HEK293T (cell line): ENCODE measurements around the gene DROSHA.

Source experiments
- ARNT ChIP-seq: fragments of 450-650 bp; IDR thresholded peaks from 2 replicates; pipeline ENCODE4 v1.6.1; 2017; ENCODE audit warnings: mild to moderate bottlenecking
- BHLHE40 ChIP-seq: fragments of 450-650 bp; IDR thresholded peaks from 2 replicates; pipeline ENCODE4 v1.6.1; 2016; ENCODE audit warnings: mild to moderate bottlenecking, moderate library complexity, borderline replicate concordance
- CTBP1 ChIP-seq: fragments of 450-650 bp; IDR thresholded peaks from 2 replicates; pipeline ENCODE4 v1.6.1; 2016; ENCODE audit warnings: borderline replicate concordance
- ELF4 ChIP-seq: fragments of 450-650 bp; IDR thresholded peaks from 2 replicates; pipeline ENCODE4 v1.6.1; 2017; ENCODE audit warnings: antibody characterized with exemption
- FOXA1 ChIP-seq: fragments of 450-650 bp; IDR thresholded peaks from 2 replicates; pipeline ENCODE4 v1.6.1; 2016; ENCODE audit warnings: mild to moderate bottlenecking
- FOXM1 ChIP-seq: fragments of 450-650 bp; IDR thresholded peaks from 2 replicates; pipeline ENCODE4 v1.6.1; 2017; ENCODE audit warnings: mild to moderate bottlenecking, borderline replicate concordance
- HDGF ChIP-seq: fragments of 450-650 bp; IDR thresholded peaks from 2 replicates; pipeline ENCODE4 v1.6.1; 2017; ENCODE audit warnings: antibody characterized with exemption, borderline replicate concordance
- L3MBTL2 ChIP-seq: fragments of 450-650 bp; conservative IDR thresholded peaks from 2 replicates; pipeline ENCODE4 v1.6.1; 2016; ENCODE audit warnings: mild to moderate bottlenecking
- LEF1 ChIP-seq: fragments of 450-650 bp; IDR thresholded peaks from 2 replicates; pipeline ENCODE4 v1.6.1; 2017; ENCODE audit warnings: mild to moderate bottlenecking, borderline replicate concordance
- NFRKB ChIP-seq: fragments of 450-650 bp; IDR thresholded peaks from 2 replicates; pipeline ENCODE4 v1.6.1; 2016; ENCODE audit warnings: mild to moderate bottlenecking, moderate library complexity
- SP1 ChIP-seq: fragments of 450-650 bp; IDR thresholded peaks from 2 replicates; pipeline ENCODE4 v1.6.1; 2017
- SUZ12 ChIP-seq: fragments of 450-650 bp; IDR thresholded peaks from 2 replicates; pipeline ENCODE4 v1.6.1; 2016; ENCODE audit warnings: mild to moderate bottlenecking
- TARDBP ChIP-seq: fragments of 450-650 bp; IDR thresholded peaks from 2 replicates; pipeline ENCODE4 v1.6.1; 2016
- TF ChIP-seq, protein P1 (sequence below): fragments of 450-650 bp; IDR thresholded peaks from 2 replicates; pipeline ENCODE4 v1.6.1; 2016

DNA sequence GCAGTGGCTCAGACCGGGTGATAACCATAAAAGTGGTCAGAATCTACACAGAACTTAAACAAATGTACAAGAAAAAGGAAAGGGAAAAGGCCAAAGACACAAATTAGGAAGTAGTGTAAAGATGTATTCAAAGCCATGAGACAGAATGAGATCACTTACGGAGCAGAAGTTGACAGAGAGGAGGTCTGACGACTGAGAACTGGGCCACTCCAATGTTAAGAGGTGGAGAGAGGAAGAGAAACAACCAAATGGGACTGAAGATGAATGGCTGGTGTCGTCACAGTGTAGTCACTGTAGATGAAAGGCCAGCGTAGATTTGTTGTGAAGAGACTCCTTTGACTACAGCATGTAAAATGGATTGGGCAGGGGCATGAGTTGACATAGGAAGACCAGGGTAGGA is 114.4 kb downstream of the DROSHA start:
- TF ChIP-seq L3MBTL2, result no peak
- no peak for TF ChIP-seq SP1
- no peak for TF ChIP-seq FOXM1
- no peak for TF ChIP-seq CTBP1
- no peak for TF ChIP-seq BHLHE40
- no peak for TF ChIP-seq SUZ12
- no peak for TF ChIP-seq ELF4
- TF ChIP-seq ARNT, result no peak
- TF ChIP-seq HDGF, result no peak
- TF ChIP-seq TARDBP, result no peak
- TF ChIP-seq, protein P1, sequence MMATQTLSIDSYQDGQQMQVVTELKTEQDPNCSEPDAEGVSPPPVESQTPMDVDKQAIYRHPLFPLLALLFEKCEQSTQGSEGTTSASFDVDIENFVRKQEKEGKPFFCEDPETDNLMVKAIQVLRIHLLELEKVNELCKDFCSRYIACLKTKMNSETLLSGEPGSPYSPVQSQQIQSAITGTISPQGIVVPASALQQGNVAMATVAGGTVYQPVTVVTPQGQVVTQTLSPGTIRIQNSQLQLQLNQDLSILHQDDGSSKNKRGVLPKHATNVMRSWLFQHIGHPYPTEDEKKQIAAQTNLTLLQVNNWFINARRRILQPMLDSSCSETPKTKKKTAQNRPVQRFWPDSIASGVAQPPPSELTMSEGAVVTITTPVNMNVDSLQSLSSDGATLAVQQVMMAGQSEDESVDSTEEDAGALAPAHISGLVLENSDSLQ, result no peak
- no peak for TF ChIP-seq FOXA1
- no peak for TF ChIP-seq LEF1
- TF ChIP-seq NFRKB, result no peak
